Measurements from ENCODE around the gene NDUFA3.
A peak's percentile ranks its signal among the peaks of the same experiment; 100 is the strongest.

The NDUFA3 gene

GRCh38 chr19:54136864-54137698 lies 34.4 kb downstream of the NDUFA3 start:
- H3K4me3 ChIP-seq (ENCODE audit: low read length in 2 of 2): peak overlapping the region; percentile 68 to 81
- H3K4me2 ChIP-seq (ENCODE audit: insufficient read depth, low read length, poor library complexity, severe bottlenecking): peak overlapping the region; percentile 81
- peaks cover 19 to 38% of the 10 kb centered on the region in 2 donors for H3K36me3 ChIP-seq (replicated peaks in 1 of 2; ENCODE audit: control insufficient read depth in 2 of 2, insufficient read depth in 2 of 2, low read length in 2 of 2)
- no peak overlapping the region for H3K14ac ChIP-seq (ENCODE audit: low read length)
- H2BK120ac ChIP-seq (ENCODE audit: low read depth, low read length): no peak overlapping the region
- peak overlapping the region; percentile 96 for H2BK5ac ChIP-seq (ENCODE audit: low read length)
- no peak overlapping the region for H4K91ac ChIP-seq (ENCODE audit: low read depth, low read length, poor library complexity)
- no peak overlapping the region for H2BK15ac ChIP-seq (ENCODE audit: low read length)
- peak overlapping the region; percentile 74 for H2AFZ ChIP-seq (ENCODE audit: low read length)
- H3K4ac ChIP-seq (ENCODE audit: low read length): no peak overlapping the region
- H3K27me3 ChIP-seq (ENCODE audit: control insufficient read depth in 3 of 3, insufficient read depth in 3 of 3, low read depth in 1 of 3, low read length in 3 of 3): no peaks in the 10 kb centered on the region
- H4K8ac ChIP-seq (ENCODE audit: low read depth, low read length): no peak overlapping the region
- H3K9me3 ChIP-seq (replicated peaks in 1 of 2; ENCODE audit: control insufficient read depth in 2 of 2, insufficient read depth in 1 of 2, low read depth in 1 of 2, low read length in 2 of 2): peaks cover 3% of the 10 kb centered on the region in 2 donors
- H3K23ac ChIP-seq (ENCODE audit: low read depth, low read length, poor library complexity): peak overlapping the region; percentile 98
- H3K27ac ChIP-seq (replicated peaks; ENCODE audit: low read length): peak overlapping the region; percentile 28
- peak overlapping the region; percentile 91 for H3K9ac ChIP-seq (ENCODE audit: low read depth, low read length, poor library complexity)
- H3K18ac ChIP-seq (ENCODE audit: low read length): peak overlapping the region; percentile 49
- H2AK5ac ChIP-seq (ENCODE audit: low read depth, low read length): no peak overlapping the region
- H3K4me1 ChIP-seq (ENCODE audit: control insufficient read depth in 2 of 2, insufficient read depth in 1 of 2, low read depth in 1 of 2, low read length in 2 of 2): peaks cover 16% of the 10 kb centered on the region in 2 donors
- WGBS, 2 donors (ENCODE audit: extremely low coverage in 2 of 2, insufficient read length in 2 of 2, insufficient replicate concordance in 1 of 2): no CpG with 5 or more reads among the region's 46 CpGs
- H3K79me1 ChIP-seq (ENCODE audit: low read depth, low read length): peaks cover 32% of the 10 kb centered on the region
- H2BK12ac ChIP-seq (ENCODE audit: low read length): no peak overlapping the region
- peak; percentile 100 for DNase-seq (ENCODE audit: low spot score)

DNA sequence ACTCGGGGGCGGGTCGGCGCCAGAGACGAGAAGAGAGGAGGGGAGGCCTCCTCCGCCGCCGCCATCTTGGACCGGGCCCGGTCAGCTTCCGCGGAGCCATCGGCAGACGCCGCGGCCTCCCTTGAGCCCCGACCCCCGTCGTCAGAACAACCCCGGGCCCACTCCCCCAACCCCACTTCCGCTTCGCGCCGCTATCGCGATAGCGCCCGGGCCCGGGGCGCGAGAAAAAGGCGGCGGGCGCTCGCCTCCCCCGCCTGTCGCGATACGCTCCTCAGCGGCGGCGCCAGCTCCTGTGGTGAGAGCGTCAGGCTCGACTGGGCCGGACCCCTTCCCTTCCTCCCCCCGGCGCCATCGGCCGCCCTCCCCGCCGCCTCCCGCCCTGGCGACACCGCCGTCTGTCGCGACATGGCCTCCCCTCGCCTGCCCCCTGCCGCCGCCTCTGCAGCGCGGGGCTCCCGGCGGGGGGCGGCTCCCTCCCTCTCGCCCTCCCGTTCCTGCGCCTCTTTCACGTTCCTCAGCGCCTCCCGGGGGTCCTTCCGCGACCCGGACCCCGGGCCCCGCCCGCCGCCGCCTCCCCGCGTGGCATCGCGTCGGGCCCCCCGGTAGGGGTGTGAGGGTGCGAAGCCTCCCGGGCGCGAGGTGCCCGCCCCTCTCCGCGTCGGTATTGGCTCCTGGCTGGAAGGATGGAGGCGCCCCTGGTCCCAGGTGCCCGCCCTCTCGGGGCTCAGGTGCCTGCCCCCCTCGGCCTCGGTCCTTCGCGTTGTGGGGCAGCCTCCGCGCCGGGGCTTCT lies 35.2 kb downstream of the NDUFA3 start, which contains the start of gene CNOT3:
Gene CNOT3 (plus strand): TSS at position 64 of the 790 bp plus-strand sequence. CDS start 5,217 bp downstream, outside the sequence.
- no peak for DNase-seq (ENCODE audit: low spot score)
- Histone ChIP-seq H4K91ac (ENCODE audit: low read depth, low read length, poor library complexity) (no peak within 1 kb of the TSS), H3K9me3 (replicated peaks in 1 of 2; ENCODE audit: control insufficient read depth in 2 of 2, insufficient read depth in 1 of 2, low read depth in 1 of 2, low read length in 2 of 2) (peaks cover 3% of the 10 kb centered on the region in 2 donors), H2AK5ac (ENCODE audit: low read depth, low read length) (peak within 1 kb of the TSS; percentile 95), H3K36me3 (replicated peaks in 1 of 2; ENCODE audit: control insufficient read depth in 2 of 2, insufficient read depth in 2 of 2, low read length in 2 of 2) (peaks cover 25 to 42% of the 10 kb centered on the region in 2 donors), H2BK15ac (ENCODE audit: low read length) (peak within 1 kb of the TSS; percentile 32), H3K4ac (ENCODE audit: low read length) (no peak within 1 kb of the TSS), H2BK12ac (ENCODE audit: low read length) (no peak within 1 kb of the TSS), H3K79me1 (ENCODE audit: low read depth, low read length) (peaks cover 35% of the 10 kb centered on the region), H3K18ac (ENCODE audit: low read length) (peak within 1 kb of the TSS; percentile 99), H4K8ac (ENCODE audit: low read depth, low read length) (no peak within 1 kb of the TSS), H3K4me3 (ENCODE audit: low read length in 2 of 2) (peak within 1 kb of the TSS; percentile 68 to 90), H3K23ac (ENCODE audit: low read depth, low read length, poor library complexity) (peak within 1 kb of the TSS; percentile 98), H3K27me3 (ENCODE audit: control insufficient read depth in 3 of 3, insufficient read depth in 3 of 3, low read depth in 1 of 3, low read length in 3 of 3) (no peaks in the 10 kb centered on the region), H3K27ac (replicated peaks; ENCODE audit: low read length) (peak within 1 kb of the TSS; percentile 28), H2BK120ac (ENCODE audit: low read depth, low read length) (peak within 1 kb of the TSS; percentile 72), H2AFZ (ENCODE audit: low read length) (peak within 1 kb of the TSS; percentile 78), H2BK5ac (ENCODE audit: low read length) (peak within 1 kb of the TSS; percentile 96), H3K4me2 (ENCODE audit: insufficient read depth, low read length, poor library complexity, severe bottlenecking) (peak within 1 kb of the TSS; percentile 84), H3K4me1 (ENCODE audit: control insufficient read depth in 2 of 2, insufficient read depth in 1 of 2, low read depth in 1 of 2, low read length in 2 of 2) (peaks cover 16% of the 10 kb centered on the region in 2 donors), H3K9ac (ENCODE audit: low read depth, low read length, poor library complexity) (peak within 1 kb of the TSS; percentile 95), H3K14ac (ENCODE audit: low read length) (peak within 1 kb of the TSS; percentile 86)
- no CpG with 5 or more reads among the region's 103 CpGs for WGBS, 2 donors (ENCODE audit: extremely low coverage in 2 of 2, insufficient read length in 2 of 2, insufficient replicate concordance in 1 of 2)

DNA sequence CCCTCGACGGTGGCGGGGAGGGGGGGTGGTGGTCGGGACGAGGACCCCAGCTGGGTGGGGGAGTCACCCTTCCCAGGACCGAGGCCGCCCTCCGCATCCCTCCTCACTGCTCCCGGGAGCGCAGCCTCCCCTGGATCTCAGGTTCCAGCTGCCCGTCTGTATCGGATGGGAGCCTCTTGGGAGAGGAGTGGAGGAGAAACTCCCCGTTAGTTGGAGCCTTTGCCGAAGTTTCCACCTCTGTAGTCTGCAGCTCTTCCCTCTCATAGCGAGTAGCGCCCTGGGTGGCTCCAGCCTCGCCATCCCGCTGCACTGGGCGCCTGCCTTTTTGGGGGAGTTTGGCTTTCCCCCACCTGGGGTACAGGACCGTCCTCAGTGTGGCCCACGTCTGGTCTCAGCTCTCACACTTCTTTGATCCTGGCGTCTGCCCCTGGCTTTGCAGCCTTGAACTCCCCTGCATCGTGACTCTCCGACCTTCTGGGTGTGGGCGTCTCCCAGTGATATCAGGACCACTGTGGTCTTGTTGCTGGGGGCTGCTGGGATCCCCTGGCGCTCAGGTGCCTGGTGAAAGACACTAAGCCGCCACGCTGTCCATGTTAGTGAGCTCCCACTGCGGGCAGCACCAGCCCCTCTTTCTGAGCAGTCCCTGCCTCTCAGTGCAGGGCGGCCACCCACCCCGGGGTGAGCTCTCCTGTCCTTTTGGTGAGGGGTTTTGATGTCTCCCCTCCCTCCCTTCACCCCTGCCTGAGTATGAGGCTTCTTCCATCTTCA lies 36.0 kb downstream of the NDUFA3 start:
- Histone ChIP-seq H3K9me3 (replicated peaks in 1 of 2; ENCODE audit: control insufficient read depth in 2 of 2, insufficient read depth in 1 of 2, low read depth in 1 of 2, low read length in 2 of 2) (peaks cover under 1 to 1% of the 10 kb centered on the region in 2 donors), H4K8ac (ENCODE audit: low read depth, low read length) (no peak overlapping the region), H3K9ac (ENCODE audit: low read depth, low read length, poor library complexity) (peak overlapping the region; percentile 95), H3K18ac (ENCODE audit: low read length) (peak overlapping the region; percentile 99), H3K14ac (ENCODE audit: low read length) (no peak overlapping the region), H3K27ac (replicated peaks; ENCODE audit: low read length) (no peak overlapping the region), H2AFZ (ENCODE audit: low read length) (no peak overlapping the region), H2BK120ac (ENCODE audit: low read depth, low read length) (peak overlapping the region; percentile 72), H3K79me1 (ENCODE audit: low read depth, low read length) (peaks cover 37% of the 10 kb centered on the region), H3K4ac (ENCODE audit: low read length) (no peak overlapping the region), H2BK15ac (ENCODE audit: low read length) (no peak overlapping the region), H3K4me2 (ENCODE audit: insufficient read depth, low read length, poor library complexity, severe bottlenecking) (peak overlapping the region; percentile 84), H3K4me1 (ENCODE audit: control insufficient read depth in 2 of 2, insufficient read depth in 1 of 2, low read depth in 1 of 2, low read length in 2 of 2) (peaks cover 16% of the 10 kb centered on the region in 2 donors), H4K91ac (ENCODE audit: low read depth, low read length, poor library complexity) (no peak overlapping the region), H2BK12ac (ENCODE audit: low read length) (no peak overlapping the region), H3K23ac (ENCODE audit: low read depth, low read length, poor library complexity) (peak overlapping the region; percentile 98), H2AK5ac (ENCODE audit: low read depth, low read length) (peak overlapping the region; percentile 95), H3K4me3 (ENCODE audit: low read length in 2 of 2) (peak overlapping the region; percentile 68 to 90), H3K27me3 (ENCODE audit: control insufficient read depth in 3 of 3, insufficient read depth in 3 of 3, low read depth in 1 of 3, low read length in 3 of 3) (no peaks in the 10 kb centered on the region), H3K36me3 (replicated peaks in 1 of 2; ENCODE audit: control insufficient read depth in 2 of 2, insufficient read depth in 2 of 2, low read length in 2 of 2) (peaks cover 33 to 50% of the 10 kb centered on the region in 2 donors), H2BK5ac (ENCODE audit: low read length) (peak overlapping the region; percentile 96)
- DNase-seq (ENCODE audit: low spot score): no peak
- no CpG with 5 or more reads among the region's 31 CpGs for WGBS, 2 donors (ENCODE audit: extremely low coverage in 2 of 2, insufficient read length in 2 of 2, insufficient replicate concordance in 1 of 2)
